ENCODE results near the gene NFX1.
A peak's percentile ranks its signal among the peaks of the same experiment; 100 is the strongest.
"Not testable (repeated sequence)": the region's sequence is repeated elsewhere in the genome, so short reads cannot be mapped to it uniquely, and the experiment has no call there.

NFX1 gene

GRCh38 chr9:33358641-33359040 is 68.3 kb downstream of the NFX1 start:
- DNase-seq (ENCODE audit: low read depth in 3 of 3), result not testable (repeated sequence)

GRCh38 chr9:33364127-33364526 is 73.8 kb downstream of the NFX1 start:
- DNase-seq (ENCODE audit: low read depth in 3 of 3), result no peak

- not testable (repeated sequence) for DNase-seq (ENCODE audit: low read depth in 3 of 3)
These were observed 74.5 kb downstream of the NFX1 start for GRCh38 chr9:33364814-33365213.

GRCh38 chr9:33366979-33367480 is 76.7 kb downstream of the NFX1 start:
- no peak for DNase-seq (ENCODE audit: low read depth in 3 of 3)

GRCh38 chr9:33372900-33373299 is 82.6 kb downstream of the NFX1 start:
- DNase-seq (ENCODE audit: low read depth in 3 of 3), result no peak

GRCh38 chr9:33374190-33374589 is 83.9 kb downstream of the NFX1 start:
- no peak for DNase-seq (ENCODE audit: low read depth in 3 of 3)

DNA sequence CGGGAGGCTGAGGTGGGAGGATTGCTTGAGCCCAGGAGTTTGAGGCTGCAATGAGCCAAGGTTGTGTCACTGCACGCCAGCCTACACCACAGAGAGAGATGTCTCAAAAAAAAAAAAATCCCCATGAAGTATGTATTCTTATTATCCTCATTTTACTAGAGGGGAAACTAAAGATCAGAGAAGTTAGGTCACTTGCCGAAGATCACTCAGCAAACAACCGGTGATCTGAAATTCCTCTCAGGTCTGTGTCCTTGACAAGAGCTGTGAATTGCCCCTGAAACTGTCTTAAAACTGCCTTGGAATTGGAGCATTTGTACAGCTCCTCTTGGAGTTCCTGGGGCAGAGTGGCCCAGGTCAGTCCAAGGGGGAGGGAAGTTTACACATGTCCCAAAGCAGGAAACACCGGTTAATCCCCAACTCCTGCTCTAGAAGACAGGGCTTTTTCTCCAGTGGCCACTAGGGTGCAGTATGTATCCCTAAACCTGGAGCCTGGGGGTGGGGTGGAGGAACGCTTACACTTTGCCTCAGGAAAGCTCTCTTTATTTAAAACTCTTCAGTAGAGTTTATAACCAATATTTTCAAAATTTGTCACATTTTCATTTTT is 84.4 kb downstream of the NFX1 start:
- DNase-seq (ENCODE audit: low read depth in 3 of 3), result peak; percentile 44 to 55 (median 46)

- DNase-seq (ENCODE audit: low read depth in 3 of 3), result no peak
These were observed 85.0 kb downstream of the NFX1 start for GRCh38 chr9:33375238-33375840.

- no peak for DNase-seq (ENCODE audit: low read depth in 3 of 3)
These were observed 85.6 kb downstream of the NFX1 start for GRCh38 chr9:33375841-33376321.

GRCh38 chr9:33377089-33377715 is 86.9 kb downstream of the NFX1 start:
- DNase-seq (ENCODE audit: low read depth in 3 of 3), result no peak

GRCh38 chr9:33378121-33378795 is 87.9 kb downstream of the NFX1 start:
- no peak for DNase-seq (ENCODE audit: low read depth in 3 of 3)

- DNase-seq (ENCODE audit: low read depth in 3 of 3), result no peak
These were observed 89.5 kb downstream of the NFX1 start for GRCh38 chr9:33379666-33380389.

- DNase-seq (ENCODE audit: low read depth in 3 of 3), result no peak
These were observed 90.2 kb downstream of the NFX1 start for GRCh38 chr9:33380390-33381094.

DNA sequence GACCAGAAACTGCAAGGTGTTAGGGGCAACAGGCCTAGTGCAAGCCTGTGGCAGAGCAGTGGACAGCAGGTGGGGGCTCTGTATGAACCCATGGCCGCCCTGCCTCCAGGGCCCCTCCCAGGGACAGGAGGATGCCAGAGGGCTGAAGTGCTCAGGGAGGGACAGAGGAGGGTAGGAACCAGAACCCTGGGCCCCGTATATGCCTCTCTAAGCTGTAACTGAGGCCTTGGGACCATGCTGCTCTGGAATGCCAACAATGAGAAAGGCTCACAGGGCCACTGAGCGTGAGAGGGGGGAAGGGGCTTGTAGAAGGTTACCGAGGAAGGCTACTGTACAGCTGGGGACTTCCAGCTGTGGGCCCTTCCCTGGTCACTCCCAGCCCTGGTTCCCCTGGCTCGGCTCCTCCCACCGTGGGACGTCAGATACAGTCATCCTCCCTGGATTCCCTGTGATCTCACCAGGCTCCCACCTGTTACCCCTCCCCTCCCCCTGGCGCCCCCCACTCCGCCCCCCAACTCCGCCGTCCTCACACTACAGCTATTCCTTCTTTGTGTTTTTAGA is 91.0 kb downstream of the NFX1 start:
- no peak for DNase-seq (ENCODE audit: low read depth in 3 of 3)

- DNase-seq (ENCODE audit: low read depth in 3 of 3), result not testable (repeated sequence)
These were observed 92.1 kb downstream of the NFX1 start for GRCh38 chr9:33382397-33382796.

GRCh38 chr9:33383396-33383795 is 93.1 kb downstream of the NFX1 start:
- not testable (repeated sequence) for DNase-seq (ENCODE audit: low read depth in 3 of 3)

DNA sequence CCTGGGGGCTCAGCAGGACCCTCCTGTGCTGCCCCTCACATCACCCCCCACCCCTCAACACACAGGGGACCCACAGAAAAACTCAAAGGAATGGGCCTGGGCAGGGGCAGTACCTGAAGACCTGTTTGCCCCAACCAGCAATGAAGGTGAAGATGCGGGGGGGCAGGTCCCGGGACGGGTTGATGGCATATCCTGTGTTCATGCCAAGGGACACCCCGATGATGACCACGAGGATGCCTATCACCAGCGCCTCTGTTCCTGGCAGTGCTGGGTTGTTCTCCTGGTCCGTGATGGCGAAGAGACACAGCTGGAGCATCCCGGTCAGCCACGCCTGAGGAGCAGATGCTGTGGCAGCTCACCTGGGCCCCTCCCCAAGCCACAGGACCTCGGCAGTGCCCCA is 95.2 kb downstream of the NFX1 start:
- not testable (repeated sequence) for DNase-seq (ENCODE audit: low read depth in 3 of 3)

GRCh38 chr9:33385979-33386640 is 95.8 kb downstream of the NFX1 start:
- not testable (repeated sequence) for DNase-seq (ENCODE audit: low read depth in 3 of 3)

GRCh38 chr9:33386641-33386996 is 96.3 kb downstream of the NFX1 start:
- DNase-seq (ENCODE audit: low read depth in 3 of 3), result not testable (repeated sequence)

DNA sequence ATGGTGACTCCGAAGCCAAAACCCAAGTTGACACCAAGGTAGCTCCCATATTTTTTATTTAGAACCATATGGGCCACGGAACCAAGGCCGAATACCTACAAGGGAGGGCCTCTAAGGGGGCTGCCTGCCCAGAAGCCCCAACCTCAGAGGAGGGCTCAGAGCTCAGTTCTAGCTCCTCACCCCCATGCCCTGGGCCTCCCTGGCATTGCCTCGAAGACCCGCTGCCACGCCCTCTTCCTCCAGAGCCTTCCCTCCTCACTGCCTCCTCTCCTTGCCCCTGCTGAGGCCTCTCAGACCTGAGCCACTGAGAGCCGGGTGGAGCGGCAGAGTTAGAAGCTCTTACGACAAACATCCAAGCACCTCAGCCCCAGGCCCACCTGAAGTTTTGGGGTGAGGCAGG is 96.7 kb downstream of the NFX1 start:
- not testable (repeated sequence) for DNase-seq (ENCODE audit: low read depth in 3 of 3)

All from stimulated activated CD4-positive, alpha-beta T cell treated with anti-CD3 and anti-CD28 coated beads, TNF-alpha, amount 100 ng/mL, for 48 hours (primary cell).